Thymus (tissue), 11 donors: Measurements from ENCODE around the gene SNTA1. TPM values are rescaled to one million over a fixed set of nuclear protein-coding genes. Genes with fewer than 3 reads are reported as not detected.

Experiments
- DNase-seq, 9 donors: peaks; one replicate each; pipeline ENCODE4 v3.0.0-alpha.2; 2013; ENCODE audit warnings: low spot score in 9 of 9, low read depth in 6 of 9, missing footprints in 1 of 9
- H3K27ac ChIP-seq, 2 donors: one replicate each; pipeline ENCODE4 v1.5.1; 2013; ENCODE audit warnings: control low read depth in 1 of 2, low read depth in 1 of 2, low read length in 1 of 2, mild to moderate bottlenecking in 1 of 2, moderate library complexity in 1 of 2
- H3K27me3 ChIP-seq, 2 donors: one replicate each; pipeline ENCODE4 v1.5.1; 2013; ENCODE audit warnings: low read length in 1 of 2; ENCODE audit not compliant: control insufficient read depth in 2 of 2, insufficient read depth in 1 of 2
- H3K36me3 ChIP-seq, 2 donors: one replicate each; pipeline ENCODE4 v1.5.1; 2013; ENCODE audit warnings: low read length in 1 of 2, mild to moderate bottlenecking in 1 of 2, moderate library complexity in 1 of 2; ENCODE audit not compliant: control insufficient read depth in 2 of 2, insufficient read depth in 2 of 2
- H3K4me1 ChIP-seq, 2 donors: one replicate each; pipeline ENCODE4 v1.5.1; 2013; ENCODE audit warnings: low read length in 2 of 2; ENCODE audit not compliant: control insufficient read depth in 2 of 2, insufficient read depth in 2 of 2
- H3K4me3 ChIP-seq, 2 donors: one replicate each; pipeline ENCODE4 v1.5.1; 2013; ENCODE audit warnings: low read length in 2 of 2, control low read depth in 1 of 2, mild to moderate bottlenecking in 1 of 2
- H3K9me3 ChIP-seq, 2 donors: one replicate each; pipeline ENCODE4 v1.5.1; 2013; ENCODE audit warnings: low read length in 1 of 2, mild to moderate bottlenecking in 1 of 2; ENCODE audit not compliant: control insufficient read depth in 2 of 2, insufficient read depth in 1 of 2
- WGBS: extraction: QIAGEN DNeasy Blood & Tissue Kit; methylation state at CpG from one replicate; pipeline ENCODE4 v1.1.7; 2013; 5-methylcytosine and 5-hydroxymethylcytosine counted together
- polyA plus RNA-seq: library from polyadenylated mRNA; stranded (reverse); fragments of 200-250 nt; gene quantifications from one replicate; pipeline ENCODE4 v1.2.3, GENCODE V29; 2013
- total RNA-seq: library from RNA; stranded (reverse); fragments of 120-200 nt; gene quantifications from one replicate; pipeline ENCODE4 v1.2.4, GENCODE V29; 2013
- donor health status: healthy.

SNTA1 gene
- total and polyA plus RNA-seq, 2 donors = 6.8 to 7.7 TPM

DNA sequence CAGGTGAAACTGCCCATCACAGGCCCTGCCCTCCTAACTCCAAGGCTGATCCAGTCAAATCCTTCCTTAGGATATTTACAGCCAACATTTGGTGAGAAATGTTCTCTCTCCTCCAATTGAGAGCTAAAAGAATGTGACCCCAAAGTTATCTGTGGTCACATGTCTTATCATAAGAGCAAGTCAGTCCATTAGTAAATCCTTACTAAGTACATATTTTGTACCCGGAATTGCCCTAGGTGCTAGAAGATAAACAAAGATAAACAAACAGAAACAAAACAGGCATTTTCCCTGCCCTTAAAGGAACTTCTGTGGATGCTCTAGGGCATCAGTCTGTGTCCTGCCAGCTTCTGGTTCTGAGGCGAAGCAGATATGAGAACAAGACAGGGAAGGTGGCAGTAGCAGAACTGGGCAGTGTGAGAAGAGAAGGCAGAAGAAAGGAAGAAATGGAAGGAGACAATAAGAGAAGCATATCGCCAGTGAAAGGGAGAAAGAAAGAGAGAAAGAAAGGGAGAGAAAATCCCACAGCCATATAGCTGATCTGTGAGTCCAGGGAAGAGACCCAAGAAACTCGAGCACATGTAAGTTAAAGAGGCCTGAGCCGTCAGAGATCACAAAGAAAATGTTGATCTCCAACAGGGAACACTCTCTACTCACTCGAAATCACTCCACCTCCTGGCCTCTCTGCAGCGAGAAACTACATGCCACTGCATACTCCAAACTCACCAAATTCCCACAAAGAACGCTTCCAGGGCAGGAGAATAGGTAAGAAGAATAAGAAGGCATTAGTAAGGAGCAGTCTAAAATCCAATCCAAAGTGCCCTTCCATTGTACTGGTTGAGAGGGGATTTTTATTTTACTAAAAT lies 83.9 kb downstream of the SNTA1 start:
- no peak overlapping the region for H3K4me3 ChIP-seq
- no peak overlapping the region for H3K27ac ChIP-seq
- 97% methylated on average over 8 of the region's 8 CpGs for WGBS
- H3K4me1 ChIP-seq = no peaks in the 10 kb centered on the region
- no peaks in the 10 kb centered on the region for H3K9me3 ChIP-seq
- DNase-seq = no peak
- peaks cover 24 to 40% of the 10 kb centered on the region in 2 donors for H3K36me3 ChIP-seq
- H3K27me3 ChIP-seq = no peaks in the 10 kb centered on the region

Other genes with a start within 250 kb of the SNTA1 start
- gene BPIFA3, start 226.4 kb downstream of the SNTA1 start, total RNA-seq = not detected
- 0.02 TPM for gene BPIFA3, start 226.4 kb downstream of the SNTA1 start, polyA plus RNA-seq
- 1.2 TPM for gene BPIFA1, start 207.8 kb downstream of the SNTA1 start, total RNA-seq
- gene BPIFA1, start 207.8 kb downstream of the SNTA1 start, polyA plus RNA-seq = 6.0 TPM
- gene BPIFB1, start 160.5 kb downstream of the SNTA1 start, total RNA-seq = 0.24 TPM
- gene BPIFB1, start 160.5 kb downstream of the SNTA1 start, polyA plus RNA-seq = 0.55 TPM
- 25.6 TPM for gene CDK5RAP1, start 42.2 kb downstream of the SNTA1 start, total RNA-seq
- gene CDK5RAP1, start 42.2 kb downstream of the SNTA1 start, polyA plus RNA-seq = 62.6 TPM
- 6.4 TPM for gene CBFA2T2, start 46.3 kb upstream of the SNTA1 start, total RNA-seq
- gene CBFA2T2, start 46.3 kb upstream of the SNTA1 start, polyA plus RNA-seq = 9.1 TPM
- gene C20orf144, start 218.6 kb upstream of the SNTA1 start, total RNA-seq = 0.09 TPM
- 0.23 TPM for gene C20orf144, start 218.6 kb upstream of the SNTA1 start, polyA plus RNA-seq
- 1.2 TPM for gene ACTL10, start 223.2 kb upstream of the SNTA1 start, total RNA-seq
- gene ACTL10, start 223.2 kb upstream of the SNTA1 start, polyA plus RNA-seq = 2.8 TPM
- 6.5 TPM for gene NECAB3, start 230.7 kb upstream of the SNTA1 start, total RNA-seq
- gene NECAB3, start 230.7 kb upstream of the SNTA1 start, polyA plus RNA-seq = 20.3 TPM
- gene E2F1, start 242.6 kb upstream of the SNTA1 start, total RNA-seq = 13.3 TPM
- gene E2F1, start 242.6 kb upstream of the SNTA1 start, polyA plus RNA-seq = 3.3 TPM